IMR-90 (cell line): ENCODE data around the gene RPS19. TPM values are rescaled to one million over a fixed set of nuclear protein-coding genes. Genes with fewer than 3 reads are reported as not detected.

Experiments
- ATAC-seq: fragments of 200-7000 bp; cut with Tn5 transposase; 2 replicates; pipeline ENCODE4 v1.9.1; 2020; ENCODE audit warnings: low read depth, mild to moderate bottlenecking, moderate library complexity
- BruUV-seq: library from RNA; stranded (reverse); fragments of 400-500 nt; replicated peaks from 2 replicates; lab custom pipeline; 2021; lab: Mats Ljungman, UMichigan
- CTCF ChIA-PET: fragments of 300-600 bp; formaldehyde crosslinking; extraction: SDS; loops from one replicate; lab custom pipeline; 2021; ENCODE audit warnings: antibody characterized with exemption; lab: Yijun Ruan, JAX
- POLR2A ChIA-PET: fragments of 300-600 bp; sonication (Branson Sonifier 250); formaldehyde crosslinking; loops from one replicate; lab custom pipeline; 2022; ENCODE audit warnings: antibody characterized with exemption; ENCODE audit not compliant: unreplicated experiment; lab: Charles Lee
- DNase-seq: peaks from one replicate; pipeline ENCODE4 v3.0.0; 2013
- H2AFZ ChIP-seq: replicated peaks from 2 replicates; pipeline ENCODE3; 2013; ENCODE audit warnings: low read length, mild to moderate bottlenecking; ENCODE audit not compliant: poor library complexity
- H2AK5ac ChIP-seq: 2 replicates; pipeline ENCODE4 v1.6.1; 2013; ENCODE audit warnings: low read depth, low read length, inconsistent platforms
- H2AK9ac ChIP-seq: replicated peaks from 2 replicates; pipeline ENCODE3; 2013; ENCODE audit warnings: mild to moderate bottlenecking, low read depth, low read length, moderate library complexity; ENCODE audit not compliant: poor library complexity
- H2BK120ac ChIP-seq: 2 replicates; pipeline ENCODE4 v1.6.1; 2013; ENCODE audit warnings: low read depth, low read length, inconsistent platforms
- H2BK15ac ChIP-seq: 3 replicates; pipeline ENCODE4 v1.6.1; 2013; ENCODE audit warnings: low read depth, low read length, inconsistent platforms
- H2BK20ac ChIP-seq: 2 replicates; pipeline ENCODE4 v1.6.1; 2013; ENCODE audit warnings: low read depth, mild to moderate bottlenecking, inconsistent platforms, low read length, moderate library complexity
- H2BK5ac ChIP-seq: 2 replicates; pipeline ENCODE4 v1.6.1; 2013; ENCODE audit warnings: mild to moderate bottlenecking, low read depth, low read length, inconsistent platforms; ENCODE audit not compliant: poor library complexity, severe bottlenecking
- H3K14ac ChIP-seq: replicated peaks from 2 replicates; pipeline ENCODE4 v1.6.1; 2013; ENCODE audit warnings: low read depth, low read length, inconsistent platforms
- H3K18ac ChIP-seq: 2 replicates; pipeline ENCODE4 v1.6.1; 2013; ENCODE audit warnings: low read depth, low read length, control low read depth
- H3K23ac ChIP-seq: 2 replicates; pipeline ENCODE4 v1.6.1; 2013; ENCODE audit warnings: low read depth, low read length, inconsistent platforms
- H3K27ac ChIP-seq: 2 replicates; pipeline ENCODE4 v1.5.1; 2013; ENCODE audit warnings: mild to moderate bottlenecking, control low read depth, low read length; ENCODE audit not compliant: insufficient read depth
- H3K27me3 ChIP-seq: 2 replicates; pipeline ENCODE4 v1.6.1; 2013; ENCODE audit warnings: low read length; ENCODE audit not compliant: control insufficient read depth, insufficient read depth
- H3K36me3 ChIP-seq: 2 replicates; pipeline ENCODE4 v1.6.1; 2013; ENCODE audit warnings: low read length, mixed read lengths; ENCODE audit not compliant: control insufficient read depth, insufficient read depth
- H3K4ac ChIP-seq: 2 replicates; pipeline ENCODE4 v1.6.1; 2013; ENCODE audit warnings: low read depth, low read length, inconsistent platforms
- H3K4me1 ChIP-seq: 2 replicates; pipeline ENCODE4 v1.6.1; 2013; ENCODE audit warnings: low read length, mixed read lengths; ENCODE audit not compliant: control insufficient read depth, insufficient read depth
- H3K4me2 ChIP-seq: 2 replicates; pipeline ENCODE4 v1.6.1; 2013; ENCODE audit warnings: low read depth, mild to moderate bottlenecking, control low read depth, low read length, moderate library complexity
- H3K4me3 ChIP-seq: 2 replicates; pipeline ENCODE4 v1.5.1; 2013; ENCODE audit warnings: low read depth, mild to moderate bottlenecking, control low read depth, low read length, moderate library complexity; ENCODE audit not compliant: insufficient read depth
- H3K56ac ChIP-seq: 2 replicates; pipeline ENCODE4 v1.6.1; 2013; ENCODE audit warnings: low read length, inconsistent platforms; ENCODE audit not compliant: insufficient read depth; ENCODE audit errors: extremely low read depth
- H3K79me1 ChIP-seq, 2 experiments: 2 replicates each; pipeline ENCODE4 v1.6.1; 2013; ENCODE audit warnings: low read length in 2 of 2, inconsistent platforms in 1 of 2, low read depth in 1 of 2
- H3K9ac ChIP-seq: 2 replicates; pipeline ENCODE4 v1.6.1; 2013; ENCODE audit warnings: low read depth, low read length, control low read depth
- H3K9me1 ChIP-seq: 2 replicates; pipeline ENCODE4 v1.6.1; 2013; ENCODE audit warnings: low read length, inconsistent platforms; ENCODE audit not compliant: insufficient read depth
- H3K9me3 ChIP-seq: 2 replicates; pipeline ENCODE4 v1.6.1; 2013; ENCODE audit warnings: low read length; ENCODE audit not compliant: control insufficient read depth, insufficient read depth
- H4K20me1 ChIP-seq: 2 replicates; pipeline ENCODE4 v1.6.1; 2013; ENCODE audit warnings: low read length, inconsistent platforms; ENCODE audit not compliant: insufficient read depth
- H4K5ac ChIP-seq: 2 replicates; pipeline ENCODE4 v1.6.1; 2013; ENCODE audit warnings: mild to moderate bottlenecking, low read depth, low read length, control low read depth
- H4K8ac ChIP-seq, 2 experiments: 2 replicates each; pipeline ENCODE4 v1.6.1; 2013; ENCODE audit warnings: low read depth in 2 of 2, low read length in 2 of 2, control low read depth in 1 of 2, inconsistent platforms in 1 of 2
- H4K91ac ChIP-seq: 2 replicates; pipeline ENCODE4 v1.6.1; 2013; ENCODE audit warnings: low read depth, low read length, inconsistent platforms; ENCODE audit not compliant: insufficient read depth
- BHLHE40 ChIP-seq: fragments of 150-350 bp; IDR thresholded peaks from 2 replicates; pipeline ENCODE4 v1.6.1; 2016; ENCODE audit warnings: mild to moderate bottlenecking, low read depth, low read length
- CEBPB ChIP-seq: IDR thresholded peaks from 2 replicates; pipeline ENCODE4 v1.6.1; 2012; ENCODE audit warnings: low read depth, low read length, improper control_type of control experiment
- CHD1 ChIP-seq: IDR thresholded peaks from 2 replicates; pipeline ENCODE4 v1.6.1; 2012; ENCODE audit warnings: low read depth, low read length, improper control_type of control experiment
- CTCF ChIP-seq: conservative IDR thresholded peaks from 2 replicates; pipeline ENCODE4 v1.5.1; 2012; ENCODE audit warnings: mild to moderate bottlenecking, low read depth, low read length, improper control_type of control experiment
- ELK1 ChIP-seq: fragments of 150-350 bp; IDR thresholded peaks from 2 replicates; pipeline ENCODE4 v1.6.1; 2016; ENCODE audit warnings: low read depth, mild to moderate bottlenecking, low read length, moderate library complexity, borderline replicate concordance
- FOS ChIP-seq: fragments of 150-350 bp; IDR thresholded peaks from 2 replicates; pipeline ENCODE4 v1.6.1; 2016; ENCODE audit warnings: low read depth, low read length
- MAFK ChIP-seq: IDR thresholded peaks from 2 replicates; pipeline ENCODE4 v1.6.1; 2012; ENCODE audit warnings: low read depth, low read length, improper control_type of control experiment
- MAZ ChIP-seq: IDR thresholded peaks from 2 replicates; pipeline ENCODE4 v1.6.1; 2012; ENCODE audit warnings: low read depth, mild to moderate bottlenecking, low read length, improper control_type of control experiment, moderate library complexity, borderline replicate concordance
- NFE2L2 ChIP-seq: fragments of 150-350 bp; IDR thresholded peaks from 2 replicates; pipeline ENCODE4 v1.6.1; 2016; ENCODE audit warnings: low read depth, mild to moderate bottlenecking, low read length
- POLR2A ChIP-seq: IDR thresholded peaks from 2 replicates; pipeline ENCODE4 v1.6.1; 2012; ENCODE audit warnings: mild to moderate bottlenecking, low read depth, low read length
- RAD21 ChIP-seq: IDR thresholded peaks from 2 replicates; pipeline ENCODE4 v1.6.1; 2012; ENCODE audit warnings: low read length, improper control_type of control experiment
- RCOR1 ChIP-seq: IDR thresholded peaks from 2 replicates; pipeline ENCODE4 v1.6.1; 2012; ENCODE audit warnings: mild to moderate bottlenecking, low read length, improper control_type of control experiment; ENCODE audit not compliant: insufficient replicate concordance
- RFX5 ChIP-seq: IDR thresholded peaks from 2 replicates; pipeline ENCODE4 v1.8.0; 2012; ENCODE audit warnings: low read depth, mild to moderate bottlenecking, low read length, moderate library complexity
- USF2 ChIP-seq: fragments of 150-350 bp; IDR thresholded peaks from 2 replicates; pipeline ENCODE4 v1.6.1; 2017; ENCODE audit warnings: mild to moderate bottlenecking, antibody characterized with exemption, low read length, low read depth
- WGBS, 2 experiments: methylation state at CpG; one replicate each; pipeline versions ENCODE4 v1.1.5 to v1.1.7; 2013; ENCODE audit warnings: missing lambda C conversion rate in 2 of 2; ENCODE audit not compliant: insufficient read length in 1 of 2; ENCODE audit errors: extremely low coverage in 2 of 2; 5-methylcytosine and 5-hydroxymethylcytosine counted together
- dilution Hi-C: fragments of 300-500 bp; cut with HindIII; formaldehyde crosslinking; loops from one replicate; pipeline ENCODE4 v1.14.3; 2018; ENCODE audit warnings: low sequenced_read_pairs; ENCODE audit not compliant: unreplicated experiment
- in situ Hi-C: fragments of 300-500 bp; cut with MboI; formaldehyde crosslinking; loops from 3 replicates; pipeline ENCODE4 v1.14.3; 2019; ENCODE audit warnings: low sequenced_read_pairs, inconsistent platforms, mixed read lengths
- intact Hi-C: fragments of 100-400 bp; cut with micrococcal nuclease; formaldehyde crosslinking; loops from 2 replicates; pipeline ENCODE4 v1.10.0; 2022
- polyA plus RNA-seq, 3 experiments: library from polyadenylated mRNA; depleted of rRNA; stranded (reverse); fragments of >200 nt; gene quantifications; 2 replicates each; pipeline ENCODE4 v1.2.3, GENCODE V29; 2012; ENCODE audit warnings: low replicate concordance in 1 of 3
- total RNA-seq: library from RNA; depleted of rRNA; stranded (reverse); fragments of >200 nt; gene quantifications from 2 replicates; pipeline ENCODE4 v1.2.3, GENCODE V29; 2012

The RPS19 gene
- total and polyA plus RNA-seq, 2 of the 4 experiments (the other 2 are of a cell fraction) = 230 to 3,988 TPM

GRCh38 chr19:41915776-41916414 is 55.8 kb downstream of the RPS19 start:
- Histone ChIP-seq H3K9me3 (no peaks in the 10 kb centered on the region), H2BK20ac (no peak overlapping the region), H3K27me3 (peaks cover 84% of the 10 kb centered on the region), H2BK5ac (no peak overlapping the region), H3K14ac (no peak overlapping the region), H3K4me1 (0 out of 2 replicates have a peak, but pooled peaks cover 2% of the 10 kb centered on the region), H3K9me1 (peaks cover 20% of the 10 kb centered on the region), H2BK15ac (no peak overlapping the region), H3K4me3 (no peak overlapping the region), H4K5ac (no peak overlapping the region), H3K9ac (no peak overlapping the region), H2BK120ac (no peak overlapping the region), H4K8ac (no peak overlapping the region), H2AK5ac (no peak overlapping the region), H3K23ac (peak overlapping the region; percentile 79; the same call in 1 of the 2 replicates), H3K18ac (no peak overlapping the region), H2AK9ac (no peak overlapping the region), H2AFZ (no peak overlapping the region), H3K27ac (no peak overlapping the region), H3K36me3 (no peaks in the 10 kb centered on the region), H3K4me2 (no peak overlapping the region), H3K56ac (no peak overlapping the region), H3K4ac (no peak overlapping the region), H3K79me1 (no peaks in the 10 kb centered on the region), H4K91ac (no peak overlapping the region), H4K20me1 (peaks cover 30% of the 10 kb centered on the region)
- BruUV-seq = no TSS peak
- 39% methylated on average over 10 of the region's 27 CpGs; no CpG with 5 or more reads in 1 of the 2 experiments for WGBS, 2 experiments
- ATAC-seq (no peak), DNase-seq (no peak)
- dilution Hi-C loops (no loop called here), intact Hi-C loops (no loop called here), in situ Hi-C loops (no loop called here)
- ChIA-PET POLR2A (no interaction called here), CTCF (no interaction called here)
- TF ChIP-seq FOS (no peak), RAD21 (no peak), USF2 (no peak), BHLHE40 (no peak), ELK1 (no peak), POLR2A (no peak), RFX5 (no peak), CTCF (no peak), CEBPB (no peak), NFE2L2 (no peak), MAZ (no peak), CHD1 (no peak), RCOR1 (no peak), MAFK (no peak)
